ENCODE data around the gene LHPP.

- TF ChIP-seq YY1 (IDR thresholded peaks at IDR 0.05; ENCODE audit: insufficient read depth, insufficient read length) (no peak), SUZ12 (IDR thresholded peaks at IDR 0.05; ENCODE audit: extremely low read depth, insufficient read depth, insufficient read length) (no peak), ZNF274 (IDR thresholded peaks at IDR 0.05; ENCODE audit: low read depth, low read length) (no peak)
Measured at GRCh38 chr10:124637746-124638145, 176.1 kb downstream of the LHPP start.
